ENCODE data around the gene FLG2. TPM values are rescaled to one million over a fixed set of nuclear protein-coding genes. Genes with fewer than 3 reads are reported as not detected.

FLG2 gene
- not detected in 2 replicates for total RNA-seq (2013; cell fraction: nucleolus; rRNA removed)
- total RNA-seq (2014; rRNA removed) (not detected in 2 replicates), total RNA-seq (2014; rRNA removed; fragmentation: Illumina TruSeq; extraction: Trizol) (not detected in 2 replicates), total RNA-seq (2021) (not detected in 2 replicates), polyA plus RNA-seq (2011; rRNA removed) (not detected in 2 replicates), polyA plus RNA-seq (2014; fragmentation: Illumina TruSeq; extraction: Trizol) (not detected in 2 replicates), polyA plus RNA-seq (2014; fragmentation: Nextera tagmentation; extraction: Ambion mirVana) (not detected), polyA plus RNA-seq (2014; rRNA removed) (not detected in 2 replicates), polyA plus RNA-seq (2016; fragmentation: Nextera tagmentation; extraction: Ambion mirVana) (not detected), polyA minus RNA-seq (2011; rRNA and poly(A)+ RNA removed) (not detected in 2 replicates), Bru-seq, nascent RNA (not detected), BruChase-seq, experiment 1, labeled RNA remaining after a 6-hour chase (not detected), BruChase-seq, experiment 2, labeled RNA remaining after a 2-hour chase (not detected)
- polyA plus RNA-seq (2011; ENCODE audit: low read depth) = not detected
- not detected in 2 replicates for polyA plus RNA-seq (2011; cell fraction: cytosol; rRNA removed)
- not detected in 2 replicates for polyA plus RNA-seq (2011; cell fraction: nucleus; rRNA removed)
- not detected in 2 replicates for polyA plus RNA-seq (2012)
- not detected in 2 replicates for polyA minus RNA-seq (2011; cell fraction: cytosol; rRNA and poly(A)+ RNA removed)
- polyA minus RNA-seq (2011; cell fraction: nucleus; rRNA and poly(A)+ RNA removed) = not detected in 2 replicates
- long read RNA-seq, experiment 1 = 0 reads
- long read RNA-seq, experiment 2 = 0 reads

- POLR2A ChIA-PET = no interaction called here
- Histone ChIP-seq H3K27me3 (replicated peaks in 1 of 2; ENCODE audit: control insufficient read depth in 2 of 2, insufficient read depth in 2 of 2, low read length in 1 of 2) (no peaks in the 10 kb centered on the region), H2AFZ (ENCODE audit: control insufficient read depth, low read depth, low read length) (no peak within 1 kb of the TSS), H3K4me3 (no peak within 1 kb of the TSS), H3K4me1 (ENCODE audit: control insufficient read depth, insufficient read depth, low read length) (no peaks in the 10 kb centered on the region), H4K20me1 (ENCODE audit: control insufficient read depth, insufficient read depth) (no peaks in the 10 kb centered on the region), H3K4me2 (ENCODE audit: control insufficient read depth, insufficient read depth) (no peak within 1 kb of the TSS), H3K79me2 (ENCODE audit: control insufficient read depth, insufficient read depth, low read length) (no peaks in the 10 kb centered on the region), H3K9me3 (replicated peaks; ENCODE audit: control insufficient read depth, insufficient read depth, low read length) (no peaks in the 10 kb centered on the region), H3K27ac (ENCODE audit: control insufficient read depth, insufficient read depth) (no peak within 1 kb of the TSS), H3K36me3 (ENCODE audit: control insufficient read depth in 2 of 2, insufficient read depth in 2 of 2, low read length in 1 of 2) (no peaks in the 10 kb centered on the region), H3K9ac (ENCODE audit: control insufficient read depth, insufficient read depth, low read length) (no peak within 1 kb of the TSS)
- no TSS peak for BruUV-seq (replicated peaks)
- SMC1A ChIA-PET (ENCODE audit: uncharacterized antibody, unreplicated experiment) = no interaction called here
- 21% methylated on average over 2 of the region's 2 CpGs for WGBS (ENCODE audit: insufficient coverage, insufficient replicate concordance, low lambda C conversion rate, missing lambda C conversion rate)
- CTCF ChIA-PET = interaction anchor here (1.1 to 2.1 kb wide), 2 partner anchors 8 to 12 kb away, joined by 3 to 10 read pairs; no protein-coding TSS in a partner anchor
- DNase-seq (ENCODE audit: low read depth, low spot score) (no peak), ATAC-seq (no peak), FAIRE-seq (no peak)
- in situ Hi-C loops (cut with MboI) (no loop called here), intact Hi-C loops (cut with micrococcal nuclease; ENCODE audit: unreplicated experiment) (no loop called here)
- TF ChIP-seq POLR2AphosphoS5 (IDR thresholded peaks at IDR 0.05; ENCODE audit: low read length) (no peak), JUNB (IDR thresholded peaks at IDR 0.05) (no peak), PAX5 (IDR thresholded peaks at IDR 0.05; ENCODE audit: borderline replicate concordance, low read depth, low read length) (no peak), CHD4 (IDR thresholded peaks at IDR 0.05) (no peak), MAX (IDR thresholded peaks at IDR 0.05; ENCODE audit: low read depth, low read length) (no peak), DPF2 (IDR thresholded peaks at IDR 0.05) (no peak), GATAD2B (conservative IDR thresholded peaks at IDR 0.05; ENCODE audit: low read depth) (no peak), ETV6 (conservative IDR thresholded peaks at IDR 0.05 in 1 of 2, IDR thresholded peaks at IDR 0.05 in 1 of 2; ENCODE audit: borderline replicate concordance in 1 of 2, low read depth in 1 of 2) (no peak)
- RAD21 ChIA-PET (ENCODE audit: unreplicated experiment) = no interaction called here
Measured at GRCh38 chr1:152359906-152360305, at the start of gene FLG2. TSS of gene FLG2 (minus strand) at chr1:152360006. CDS start at chr1:152358884, 1,122 bp downstream.
